KMS-11 (cell line): ENCODE data around the gene PM20D2.

Source experiments
- H2AFZ ChIP-seq: fragments of 200-600 bp; sonication (generic); 2 replicates; pipeline ENCODE4 v1.6.1; 2016; ENCODE audit warnings: antibody characterized with exemption, mixed run types, low read depth
- H3K27ac ChIP-seq: fragments of 200-600 bp; sonication (generic); 2 replicates; pipeline ENCODE4 v1.6.1; 2016; ENCODE audit warnings: mild to moderate bottlenecking, mixed run types
- H3K27me3 ChIP-seq: fragments of 200-600 bp; sonication (generic); 2 replicates; pipeline ENCODE4 v1.6.1; 2017; ENCODE audit warnings: mild to moderate bottlenecking, low read depth, mixed run types, moderate library complexity; ENCODE audit not compliant: insufficient read depth
- H3K36me3 ChIP-seq: fragments of 200-600 bp; sonication (generic); 2 replicates; pipeline ENCODE4 v1.6.1; 2017; ENCODE audit warnings: mild to moderate bottlenecking, mixed run types; ENCODE audit not compliant: insufficient read depth
- H3K4me1 ChIP-seq: fragments of 200-600 bp; sonication (generic); 2 replicates; pipeline ENCODE4 v1.6.1; 2016; ENCODE audit warnings: mild to moderate bottlenecking, low read depth, mixed run types; ENCODE audit not compliant: poor library complexity, severe bottlenecking
- H3K4me2 ChIP-seq: fragments of 200-600 bp; sonication (generic); 2 replicates; pipeline ENCODE4 v1.7.0; 2016; ENCODE audit warnings: mild to moderate bottlenecking, mixed run types
- H3K4me3 ChIP-seq: fragments of 200-600 bp; sonication (generic); IDR thresholded peaks from 2 replicates; pipeline ENCODE4 v1.6.1; 2017; ENCODE audit warnings: low read depth, low read length, mixed read lengths; ENCODE audit not compliant: insufficient read depth
- H3K79me2 ChIP-seq: fragments of 200-600 bp; sonication (generic); 2 replicates; pipeline ENCODE4 v1.6.1; 2016; ENCODE audit warnings: low read depth, mixed run types; ENCODE audit not compliant: insufficient read depth
- H3K9ac ChIP-seq: fragments of 200-600 bp; sonication (generic); 2 replicates; pipeline ENCODE4 v1.6.1; 2016; ENCODE audit warnings: mild to moderate bottlenecking, mixed run types
- H4K20me1 ChIP-seq: fragments of 200-600 bp; sonication (generic); 2 replicates; pipeline ENCODE4 v1.6.1; 2016; ENCODE audit warnings: mild to moderate bottlenecking, mixed run types; ENCODE audit not compliant: insufficient read depth
- CTCF ChIP-seq: fragments of 200-600 bp; sonication (generic); conservative IDR thresholded peaks from 2 replicates; pipeline ENCODE4 v1.6.1; 2017; ENCODE audit warnings: low read depth, mild to moderate bottlenecking, antibody characterized with exemption, low read length, moderate library complexity, mixed read lengths

PM20D2 gene

GRCh38 chr6:89145091-89145955 is 532 bp upstream of the PM20D2 start:
- TF ChIP-seq CTCF = no peak
- Histone ChIP-seq H3K27me3 (no peaks in the 10 kb centered on the region), H4K20me1 (no peaks in the 10 kb centered on the region), H3K4me1 (peaks cover 29% of the 10 kb centered on the region), H3K4me2 (peak overlapping the region; percentile 62), H3K79me2 (peaks cover 30% of the 10 kb centered on the region), H3K4me3 (no peak overlapping the region), H3K9ac (peak overlapping the region; percentile 95), H3K27ac (peak overlapping the region; percentile 94), H3K36me3 (no peaks in the 10 kb centered on the region), H2AFZ (peak overlapping the region; percentile 82)

- Histone ChIP-seq H4K20me1 (no peaks in the 10 kb centered on the region), H3K27me3 (no peaks in the 10 kb centered on the region), H3K4me1 (peaks cover 29% of the 10 kb centered on the region), H3K9ac (peak overlapping the region; percentile 95), H3K27ac (peak overlapping the region; percentile 94), H2AFZ (peak overlapping the region; percentile 82), H3K79me2 (peaks cover 35% of the 10 kb centered on the region), H3K4me2 (peak overlapping the region; percentile 56; the same call in 1 of the 2 replicates), H3K36me3 (no peaks in the 10 kb centered on the region), H3K4me3 (no peak overlapping the region)
- no peak for TF ChIP-seq CTCF
These were observed 1.2 kb downstream of the PM20D2 start for GRCh38 chr6:89146718-89147700.

- peaks cover 29% of the 10 kb centered on the region for H3K4me1 ChIP-seq
- no peak overlapping the region for H3K9ac ChIP-seq
- H3K27me3 ChIP-seq = no peaks in the 10 kb centered on the region
- H3K36me3 ChIP-seq = no peaks in the 10 kb centered on the region
- no peaks in the 10 kb centered on the region for H4K20me1 ChIP-seq
- H3K4me2 ChIP-seq = peak overlapping the region; percentile 45
- H3K79me2 ChIP-seq = peaks cover 40% of the 10 kb centered on the region
- no peak overlapping the region for H2AFZ ChIP-seq
- H3K4me3 ChIP-seq = no peak overlapping the region
- no peak overlapping the region for H3K27ac ChIP-seq
- TF ChIP-seq CTCF = no peak
These were observed 2.3 kb downstream of the PM20D2 start for GRCh38 chr6:89148016-89148750.

GRCh38 chr6:89154131-89154530 is 8.3 kb downstream of the PM20D2 start:
- H3K79me2 ChIP-seq = peaks cover 14% of the 10 kb centered on the region
- no peaks in the 10 kb centered on the region for H4K20me1 ChIP-seq
- H3K27ac ChIP-seq = no peak overlapping the region
- peaks cover 2% of the 10 kb centered on the region for H3K4me1 ChIP-seq
- H3K4me3 ChIP-seq = no peak overlapping the region
- no peak for TF ChIP-seq CTCF
- no peaks in the 10 kb centered on the region; the same call in 1 of the 2 replicates for H3K36me3 ChIP-seq
- no peak overlapping the region for H3K9ac ChIP-seq
- no peak overlapping the region for H2AFZ ChIP-seq
- no peaks in the 10 kb centered on the region for H3K27me3 ChIP-seq
- H3K4me2 ChIP-seq = no peak overlapping the region
